ENCODE data around the gene APP.

Gene APP

GRCh38 chr21:26127073-26127814, 43.3 kb downstream of the APP start:
- no peak for DNase-seq (ENCODE audit: low read depth)

- no peak for DNase-seq (ENCODE audit: low read depth)
Measured at GRCh38 chr21:26126168-26126553, 44.4 kb downstream of the APP start.

GRCh38 chr21:26125433-26126167, 45.0 kb downstream of the APP start:
- no peak for DNase-seq (ENCODE audit: low read depth)

- no peak for DNase-seq (ENCODE audit: low read depth)
Measured at GRCh38 chr21:26124896-26125295, 45.7 kb downstream of the APP start.

- no peak for DNase-seq (ENCODE audit: low read depth)
Measured at GRCh38 chr21:26124421-26124833, 46.1 kb downstream of the APP start.

- DNase-seq (ENCODE audit: low read depth), result no peak
Measured at GRCh38 chr21:26123012-26123411, 47.6 kb downstream of the APP start.

GRCh38 chr21:26120828-26121227, 49.7 kb downstream of the APP start:
- no peak for DNase-seq (ENCODE audit: low read depth)

- DNase-seq (ENCODE audit: low read depth), result no peak
Measured at GRCh38 chr21:26119906-26120305, 50.7 kb downstream of the APP start.

- DNase-seq (ENCODE audit: low read depth), result no peak
Measured at GRCh38 chr21:26118938-26119540, 51.5 kb downstream of the APP start.

- no peak for DNase-seq (ENCODE audit: low read depth)
Measured at GRCh38 chr21:26117972-26118367, 52.6 kb downstream of the APP start.

- no peak for DNase-seq (ENCODE audit: low read depth)
Measured at GRCh38 chr21:26117324-26117971, 53.1 kb downstream of the APP start.

GRCh38 chr21:26116456-26117011, 54.0 kb downstream of the APP start:
- DNase-seq (ENCODE audit: low read depth), result no peak

- no peak for DNase-seq (ENCODE audit: low read depth)
Measured at GRCh38 chr21:26115899-26116298, 54.7 kb downstream of the APP start.

GRCh38 chr21:26115305-26115704, 55.3 kb downstream of the APP start:
- no peak for DNase-seq (ENCODE audit: low read depth)

GRCh38 chr21:26112975-26113374, 57.6 kb downstream of the APP start:
- DNase-seq (ENCODE audit: low read depth), result no peak

GRCh38 chr21:26112127-26112742, 58.3 kb downstream of the APP start:
- DNase-seq (ENCODE audit: low read depth), result no peak

GRCh38 chr21:26110715-26111114, 59.9 kb downstream of the APP start:
- no peak for DNase-seq (ENCODE audit: low read depth)

GRCh38 chr21:26107429-26107828, 63.1 kb downstream of the APP start:
- no peak for DNase-seq (ENCODE audit: low read depth)

GRCh38 chr21:26106562-26106961, 64.0 kb downstream of the APP start:
- DNase-seq (ENCODE audit: low read depth), result no peak

GRCh38 chr21:26105819-26106218, 64.8 kb downstream of the APP start:
- no peak for DNase-seq (ENCODE audit: low read depth)

GRCh38 chr21:26100573-26100972, 70.0 kb downstream of the APP start:
- no peak for DNase-seq (ENCODE audit: low read depth)
